Osteocyte (in vitro differentiated cells): ENCODE data around the gene MAPKAPK3. TPM values are rescaled to one million over a fixed set of nuclear protein-coding genes. Genes with fewer than 3 reads are reported as not detected.

Experiments used
- DNase-seq: peaks from one replicate; pipeline ENCODE4 v3.0.0; 2021; ENCODE audit warnings: mixed read lengths; ENCODE audit not compliant: unreplicated experiment; ENCODE audit errors: extremely low spot score
- H3K27ac Mint-ChIP-seq: one replicate; pipeline ENCODE4 v1.8.0; 2021; ENCODE audit warnings: mild to moderate bottlenecking, mixed read lengths; ENCODE audit not compliant: unreplicated experiment
- H3K27me3 Mint-ChIP-seq: one replicate; pipeline ENCODE4 v1.8.0; 2021; ENCODE audit warnings: mixed read lengths; ENCODE audit not compliant: unreplicated experiment
- H3K36me3 Mint-ChIP-seq: one replicate; pipeline ENCODE4 v1.8.0; 2021; ENCODE audit warnings: mixed read lengths; ENCODE audit not compliant: unreplicated experiment
- H3K4me1 Mint-ChIP-seq: one replicate; pipeline ENCODE4 v1.8.0; 2021; ENCODE audit warnings: mixed read lengths; ENCODE audit not compliant: unreplicated experiment
- H3K4me3 Mint-ChIP-seq: one replicate; pipeline ENCODE4 v1.8.0; 2021; ENCODE audit warnings: mild to moderate bottlenecking, moderate library complexity, mixed read lengths; ENCODE audit not compliant: unreplicated experiment
- H3K9me3 Mint-ChIP-seq: one replicate; pipeline ENCODE4 v1.8.0; 2021; ENCODE audit warnings: mixed read lengths; ENCODE audit not compliant: unreplicated experiment
- total RNA-seq: library from RNA; stranded (reverse); gene quantifications from 2 replicates; pipeline ENCODE4 v1.2.1, GENCODE V29; 2021
- TF ChIP-seq, protein P1 (sequence below): fragments of 200-600 bp; sonication (generic); IDR thresholded peaks from 2 replicates; pipeline ENCODE4 v1.5.0; 2021; ENCODE audit warnings: antibody characterized with exemption, mild to moderate bottlenecking, moderate library complexity

Gene MAPKAPK3
- total RNA-seq, 1 donor from 2014 or later: 24.8 TPM

GRCh38 chr3:50616770-50617095 is 218 bp upstream of the MAPKAPK3 start:
- no peaks in the 10 kb centered on the region for H3K9me3 Mint-ChIP-seq
- no peaks in the 10 kb centered on the region for H3K27me3 Mint-ChIP-seq
- DNase-seq: peak; percentile 95
- H3K36me3 Mint-ChIP-seq: no peaks in the 10 kb centered on the region
- TF ChIP-seq, protein P1, sequence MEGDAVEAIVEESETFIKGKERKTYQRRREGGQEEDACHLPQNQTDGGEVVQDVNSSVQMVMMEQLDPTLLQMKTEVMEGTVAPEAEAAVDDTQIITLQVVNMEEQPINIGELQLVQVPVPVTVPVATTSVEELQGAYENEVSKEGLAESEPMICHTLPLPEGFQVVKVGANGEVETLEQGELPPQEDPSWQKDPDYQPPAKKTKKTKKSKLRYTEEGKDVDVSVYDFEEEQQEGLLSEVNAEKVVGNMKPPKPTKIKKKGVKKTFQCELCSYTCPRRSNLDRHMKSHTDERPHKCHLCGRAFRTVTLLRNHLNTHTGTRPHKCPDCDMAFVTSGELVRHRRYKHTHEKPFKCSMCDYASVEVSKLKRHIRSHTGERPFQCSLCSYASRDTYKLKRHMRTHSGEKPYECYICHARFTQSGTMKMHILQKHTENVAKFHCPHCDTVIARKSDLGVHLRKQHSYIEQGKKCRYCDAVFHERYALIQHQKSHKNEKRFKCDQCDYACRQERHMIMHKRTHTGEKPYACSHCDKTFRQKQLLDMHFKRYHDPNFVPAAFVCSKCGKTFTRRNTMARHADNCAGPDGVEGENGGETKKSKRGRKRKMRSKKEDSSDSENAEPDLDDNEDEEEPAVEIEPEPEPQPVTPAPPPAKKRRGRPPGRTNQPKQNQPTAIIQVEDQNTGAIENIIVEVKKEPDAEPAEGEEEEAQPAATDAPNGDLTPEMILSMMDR: no peak
- H3K4me3 Mint-ChIP-seq: peak overlapping the region; percentile 86
- peaks cover 21% of the 10 kb centered on the region for H3K4me1 Mint-ChIP-seq
- peak overlapping the region; percentile 90 for H3K27ac Mint-ChIP-seq

GRCh38 chr3:50617911-50618481 is 1.0 kb downstream of the MAPKAPK3 start:
- H3K9me3 Mint-ChIP-seq: no peaks in the 10 kb centered on the region
- DNase-seq: no peak
- TF ChIP-seq, protein P1: no peak
- peaks cover 14% of the 10 kb centered on the region for H3K4me1 Mint-ChIP-seq
- peaks cover 2% of the 10 kb centered on the region for H3K36me3 Mint-ChIP-seq
- H3K27ac Mint-ChIP-seq: no peak overlapping the region
- peak overlapping the region; percentile 86 for H3K4me3 Mint-ChIP-seq
- no peaks in the 10 kb centered on the region for H3K27me3 Mint-ChIP-seq

- peaks cover 23% of the 10 kb centered on the region for H3K4me1 Mint-ChIP-seq
- H3K36me3 Mint-ChIP-seq: peaks cover 2% of the 10 kb centered on the region
- no peak overlapping the region for H3K27ac Mint-ChIP-seq
- TF ChIP-seq, protein P1: no peak
- no peak overlapping the region for H3K4me3 Mint-ChIP-seq
- DNase-seq: no peak
- no peaks in the 10 kb centered on the region for H3K27me3 Mint-ChIP-seq
- no peaks in the 10 kb centered on the region for H3K9me3 Mint-ChIP-seq
These were observed 3.5 kb downstream of the MAPKAPK3 start for GRCh38 chr3:50620420-50620819.

- Mint-ChIP-seq H3K9me3 (no peaks in the 10 kb centered on the region), H3K27ac (no peak overlapping the region), H3K27me3 (no peaks in the 10 kb centered on the region), H3K4me3 (no peak overlapping the region), H3K36me3 (peaks cover 2% of the 10 kb centered on the region), H3K4me1 (peaks cover 23% of the 10 kb centered on the region)
- TF ChIP-seq, protein P1: no peak
- no peak for DNase-seq
These were observed 3.9 kb downstream of the MAPKAPK3 start for GRCh38 chr3:50620820-50621219.

- Mint-ChIP-seq H3K27ac (no peak overlapping the region), H3K36me3 (peaks cover 2% of the 10 kb centered on the region), H3K9me3 (no peaks in the 10 kb centered on the region), H3K4me3 (no peak overlapping the region), H3K27me3 (no peaks in the 10 kb centered on the region), H3K4me1 (peaks cover 23% of the 10 kb centered on the region)
- DNase-seq: no peak
- TF ChIP-seq, protein P1: no peak
These were observed 5.9 kb downstream of the MAPKAPK3 start for GRCh38 chr3:50622881-50623280.
